ENCODE data around the gene CDHR4. TPM values are rescaled to one million over a fixed set of nuclear protein-coding genes. Genes with fewer than 3 reads are reported as not detected.

The CDHR4 gene
- total and polyA plus RNA-seq, 9 of the 15 experiments (the other 6 are each of a cell fraction or from before 2014, with no cell fraction given), result 0.21 TPM; not detected in 8

- TF ChIP-seq BRF2 (IDR thresholded peaks at IDR 0.05; ENCODE audit: borderline replicate concordance, insufficient read depth, insufficient read length) (no peak), ZNF695 (CRISPR knock-in tag; IDR thresholded peaks at IDR 0.05) (no peak), ZNF23 (CRISPR knock-in tag; IDR thresholded peaks at IDR 0.05) (no peak), FOXA1 (IDR thresholded peaks at IDR 0.05; ENCODE audit: borderline replicate concordance) (no peak), ZNF121 (CRISPR knock-in tag; conservative IDR thresholded peaks at IDR 0.05) (no peak), ADNP (tag; IDR thresholded peaks at IDR 0.05) (no peak), ETV1 (tag; conservative IDR thresholded peaks at IDR 0.05; ENCODE audit: low read depth) (no peak), MTA2 (IDR thresholded peaks at IDR 0.05; ENCODE audit: low read depth) (no peak), TAF7 (tag; IDR thresholded peaks at IDR 0.05) (no peak)
- TF ChIP-seq, protein P1, sequence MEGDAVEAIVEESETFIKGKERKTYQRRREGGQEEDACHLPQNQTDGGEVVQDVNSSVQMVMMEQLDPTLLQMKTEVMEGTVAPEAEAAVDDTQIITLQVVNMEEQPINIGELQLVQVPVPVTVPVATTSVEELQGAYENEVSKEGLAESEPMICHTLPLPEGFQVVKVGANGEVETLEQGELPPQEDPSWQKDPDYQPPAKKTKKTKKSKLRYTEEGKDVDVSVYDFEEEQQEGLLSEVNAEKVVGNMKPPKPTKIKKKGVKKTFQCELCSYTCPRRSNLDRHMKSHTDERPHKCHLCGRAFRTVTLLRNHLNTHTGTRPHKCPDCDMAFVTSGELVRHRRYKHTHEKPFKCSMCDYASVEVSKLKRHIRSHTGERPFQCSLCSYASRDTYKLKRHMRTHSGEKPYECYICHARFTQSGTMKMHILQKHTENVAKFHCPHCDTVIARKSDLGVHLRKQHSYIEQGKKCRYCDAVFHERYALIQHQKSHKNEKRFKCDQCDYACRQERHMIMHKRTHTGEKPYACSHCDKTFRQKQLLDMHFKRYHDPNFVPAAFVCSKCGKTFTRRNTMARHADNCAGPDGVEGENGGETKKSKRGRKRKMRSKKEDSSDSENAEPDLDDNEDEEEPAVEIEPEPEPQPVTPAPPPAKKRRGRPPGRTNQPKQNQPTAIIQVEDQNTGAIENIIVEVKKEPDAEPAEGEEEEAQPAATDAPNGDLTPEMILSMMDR (IDR thresholded peaks at IDR 0.05 in 2 of 3, conservative IDR thresholded peaks at IDR 0.05 in 1 of 3; ENCODE audit: insufficient read depth in 2 of 3, low read depth in 1 of 3, low read length in 3 of 3), result no peak
- TF ChIP-seq, protein P2, sequence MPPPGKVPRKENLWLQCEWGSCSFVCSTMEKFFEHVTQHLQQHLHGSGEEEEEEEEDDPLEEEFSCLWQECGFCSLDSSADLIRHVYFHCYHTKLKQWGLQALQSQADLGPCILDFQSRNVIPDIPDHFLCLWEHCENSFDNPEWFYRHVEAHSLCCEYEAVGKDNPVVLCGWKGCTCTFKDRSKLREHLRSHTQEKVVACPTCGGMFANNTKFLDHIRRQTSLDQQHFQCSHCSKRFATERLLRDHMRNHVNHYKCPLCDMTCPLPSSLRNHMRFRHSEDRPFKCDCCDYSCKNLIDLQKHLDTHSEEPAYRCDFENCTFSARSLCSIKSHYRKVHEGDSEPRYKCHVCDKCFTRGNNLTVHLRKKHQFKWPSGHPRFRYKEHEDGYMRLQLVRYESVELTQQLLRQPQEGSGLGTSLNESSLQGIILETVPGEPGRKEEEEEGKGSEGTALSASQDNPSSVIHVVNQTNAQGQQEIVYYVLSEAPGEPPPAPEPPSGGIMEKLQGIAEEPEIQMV (tag; conservative IDR thresholded peaks at IDR 0.05; ENCODE audit: low read depth), result no peak
Measured at GRCh38 chr3:49792371-49793150, 7.1 kb downstream of the CDHR4 start (continued).
